B cell (primary cell): ENCODE data around the gene LHPP. TPM values are rescaled to one million over a fixed set of nuclear protein-coding genes. Genes with fewer than 3 reads are reported as not detected.

ENCODE experiments used
- ATAC-seq: fragments of 200-7000 bp; cut with Tn5 transposase; one replicate; pipeline ENCODE4 v1.10.0; 2021; ENCODE audit warnings: low read depth, mild to moderate bottlenecking, moderate number of reproducible peaks, moderate library complexity
- CTCF ChIA-PET: fragments of 350-600 bp; sonication (Branson Sonifier 250); formaldehyde crosslinking; loops from one replicate; lab custom pipeline; 2021; ENCODE audit warnings: antibody characterized with exemption, inconsistent platforms; lab: Charles Lee
- POLR2A ChIA-PET: fragments of 350-600 bp; sonication (Branson Sonifier 250); formaldehyde crosslinking; loops from one replicate; lab custom pipeline; 2021; ENCODE audit warnings: antibody characterized with exemption; lab: Charles Lee
- DNase-seq: peaks from one replicate; pipeline ENCODE4 v3.0.0; 2013
- H2AFZ ChIP-seq: 2 replicates; pipeline ENCODE4 v1.6.1; 2012; ENCODE audit warnings: mild to moderate bottlenecking, low read depth, low read length; ENCODE audit not compliant: insufficient read depth, poor library complexity, severe bottlenecking
- H3K27ac ChIP-seq, 2 donors: 1 replicate in 1 of 2; 2 replicates in 1 of 2; pipeline ENCODE4 v1.5.1; 2012 to 2013; ENCODE audit warnings: low read length in 2 of 2, mild to moderate bottlenecking in 2 of 2, moderate library complexity in 1 of 2
- H3K27me3 ChIP-seq, 4 experiments: fragments of 200-600 bp in 1 of 4; sonication (generic) in 1 of 4; replicated peaks in 1 of 4; 1 replicate in 2 of 4; 2 replicates in 2 of 4; pipeline versions ENCODE4 v1.6.1 to v1.7.0; 2013 to 2016; ENCODE audit warnings: low read length in 3 of 4, mild to moderate bottlenecking in 2 of 4, mixed read lengths in 1 of 4, moderate library complexity in 1 of 4; ENCODE audit not compliant: insufficient read depth in 4 of 4, control insufficient read depth in 3 of 4; ENCODE audit errors: control extremely low read depth in 1 of 4
- H3K36me3 ChIP-seq, 2 experiments: replicated peaks in 1 of 2; 1 replicate in 1 of 2; 2 replicates in 1 of 2; pipeline versions ENCODE4 v1.6.1 to v1.7.1; 2013; ENCODE audit warnings: low read length in 1 of 2; ENCODE audit not compliant: insufficient read depth in 2 of 2, control insufficient read depth in 1 of 2; ENCODE audit errors: control extremely low read depth in 1 of 2, extremely low read depth in 1 of 2
- H3K4me1 ChIP-seq, 2 donors: fragments of 200-600 bp in 1 of 2; sonication (generic) in 1 of 2; 1 replicate in 1 of 2; 2 replicates in 1 of 2; pipeline versions ENCODE4 v1.5.1 to v1.6.1; 2013 to 2017; ENCODE audit warnings: low read length in 2 of 2; ENCODE audit not compliant: control insufficient read depth in 2 of 2, insufficient read depth in 2 of 2
- H3K4me2 ChIP-seq: replicated peaks from 2 replicates; pipeline ENCODE3; 2012; ENCODE audit warnings: mild to moderate bottlenecking, low read depth, low read length; ENCODE audit not compliant: poor library complexity, severe bottlenecking
- H3K4me3 ChIP-seq, 5 experiments: fragments of 200-600 bp in 1 of 5; sonication (generic) in 1 of 5; 1 replicate in 3 of 5; 2 replicates in 2 of 5; pipeline versions ENCODE4 v1.5.1 to v1.7.0; 2011 to 2016; ENCODE audit warnings: low read length in 4 of 5, mild to moderate bottlenecking in 4 of 5, low read depth in 2 of 5, control low read depth in 1 of 5, moderate library complexity in 1 of 5; ENCODE audit not compliant: insufficient read depth in 1 of 5; ENCODE audit errors: control extremely low read depth in 1 of 5, extremely low read depth in 1 of 5
- H3K79me2 ChIP-seq: fragments of 200-600 bp; sonication (generic); one replicate; pipeline ENCODE4 v1.6.0; 2016; ENCODE audit warnings: low read length; ENCODE audit not compliant: control insufficient read depth, insufficient read depth
- H3K9ac ChIP-seq: fragments of 200-600 bp; sonication (generic); 2 replicates; pipeline ENCODE4 v1.6.1; 2017; ENCODE audit warnings: mild to moderate bottlenecking, low read length, moderate library complexity
- H3K9me3 ChIP-seq, 3 donors: one replicate each; pipeline versions ENCODE4 v1.6.1 to v1.7.1; 2013; ENCODE audit warnings: low read length in 2 of 3; ENCODE audit not compliant: control insufficient read depth in 2 of 3, insufficient read depth in 1 of 3; ENCODE audit errors: control extremely low read depth in 1 of 3
- H4K20me1 ChIP-seq: 2 replicates; pipeline ENCODE4 v1.6.0; 2012; ENCODE audit warnings: mild to moderate bottlenecking, low read length; ENCODE audit not compliant: insufficient read depth, control insufficient read depth, poor library complexity, severe bottlenecking
- H3K27ac Mint-ChIP-seq: one replicate; pipeline ENCODE4 v1.8.0; 2021; ENCODE audit warnings: mixed read lengths
- H3K27me3 Mint-ChIP-seq: one replicate; pipeline ENCODE4 v1.8.0; 2021; ENCODE audit warnings: mixed read lengths
- H3K4me1 Mint-ChIP-seq: one replicate; pipeline ENCODE4 v1.8.0; 2021; ENCODE audit warnings: mixed read lengths
- H3K4me3 Mint-ChIP-seq: one replicate; pipeline ENCODE4 v1.8.0; 2021; ENCODE audit warnings: mixed read lengths
- H3K9me3 Mint-ChIP-seq: one replicate; pipeline ENCODE4 v1.8.0; 2022; ENCODE audit warnings: mixed read lengths; ENCODE audit not compliant: insufficient read depth
- CTCF ChIP-seq: fragments of 200-600 bp; IDR thresholded peaks from one replicate; pipeline ENCODE4 v1.8.0; 2022; ENCODE audit warnings: antibody characterized with exemption, mild to moderate bottlenecking
- EZH2 ChIP-seq: IDR thresholded peaks from 2 replicates; pipeline ENCODE4 v1.6.1; 2012; ENCODE audit warnings: borderline replicate concordance, low read depth, mild to moderate bottlenecking, moderate library complexity, low read length; ENCODE audit not compliant: insufficient read depth, poor library complexity, severe bottlenecking
- WGBS: methylation state at CpG from one replicate; pipeline ENCODE4 v1.1.5; 2013; ENCODE audit warnings: missing lambda C conversion rate; ENCODE audit not compliant: insufficient coverage; 5-methylcytosine and 5-hydroxymethylcytosine counted together
- intact Hi-C: fragments of 100-400 bp; cut with micrococcal nuclease; formaldehyde crosslinking; loops from one replicate; pipeline ENCODE4 v1.10.0; 2022
- polyA plus RNA-seq: library from polyadenylated mRNA; depleted of rRNA; stranded (reverse); fragments of >200 nt; gene quantifications from 2 replicates; pipeline ENCODE4 v1.2.3, GENCODE V29; 2012
- total RNA-seq, 2 donors: library from RNA; stranded (reverse); fragments of 120-200 nt in 1 of 2; gene quantifications; 1 replicate in 1 of 2; 2 replicates in 1 of 2; pipeline versions ENCODE4 v1.2.3 to v1.2.4, GENCODE V29; 2013 to 2022

LHPP gene
- total and polyA plus RNA-seq, 2 donors (not counting 1 experiment from before 2014, with no cell fraction given) = 60.2 to 83.5 TPM

DNA sequence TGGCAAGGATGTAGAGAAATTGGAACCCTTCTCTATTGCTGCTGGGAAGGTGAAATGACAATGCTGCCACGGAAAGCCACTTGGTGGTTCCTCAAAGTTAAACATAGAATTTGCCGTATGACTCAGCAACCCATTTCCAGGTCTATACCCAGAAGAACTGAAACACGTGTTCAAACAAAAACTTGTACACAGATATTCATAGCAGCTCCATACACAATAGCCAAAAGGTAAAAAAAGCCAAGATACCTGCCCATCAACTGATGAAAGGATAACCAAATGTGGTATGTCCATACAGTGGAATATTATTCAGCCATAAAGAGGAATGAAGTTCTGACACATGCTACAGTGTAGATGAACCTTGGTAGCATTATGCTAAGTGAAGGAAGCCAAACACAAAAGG lies 39.1 kb downstream of the LHPP start:
- H3K4me2 ChIP-seq = no peak overlapping the region
- CTCF ChIA-PET = no interaction called here
- H3K9me3 ChIP-seq = peaks cover 0 to 4% (median 4%) of the 10 kb centered on the region in 3 donors
- no peak overlapping the region for H3K4me3 Mint-ChIP-seq
- no peak overlapping the region for H3K27ac ChIP-seq
- H3K4me1 Mint-ChIP-seq = no peaks in the 10 kb centered on the region
- TF ChIP-seq EZH2 (no peak), CTCF (no peak)
- ATAC-seq = no peak
- H3K27ac Mint-ChIP-seq = no peak overlapping the region
- H4K20me1 ChIP-seq = no peaks in the 10 kb centered on the region
- H3K9me3 Mint-ChIP-seq = peaks cover 10% of the 10 kb centered on the region
- no peak for DNase-seq
- intact Hi-C loops = no loop called here
- H3K36me3 ChIP-seq = peaks cover 0 to 14% of the 10 kb centered on the region in 2 experiments
- no peaks in the 10 kb centered on the region for H3K79me2 ChIP-seq
- no peaks in the 10 kb centered on the region for H3K27me3 ChIP-seq
- H3K27me3 Mint-ChIP-seq = no peaks in the 10 kb centered on the region
- no peaks in the 10 kb centered on the region for H3K4me1 ChIP-seq
- POLR2A ChIA-PET = no interaction called here
- H3K4me3 ChIP-seq = no peak overlapping the region
- H2AFZ ChIP-seq = no peak overlapping the region
- H3K9ac ChIP-seq = no peak overlapping the region
- no CpG with 5 or more reads among the region's 3 CpGs for WGBS

GRCh38 chr10:124504711-124505110 lies 43.1 kb downstream of the LHPP start:
- no peaks in the 10 kb centered on the region for H4K20me1 ChIP-seq
- no peaks in the 10 kb centered on the region for H3K79me2 ChIP-seq
- Mint-ChIP-seq H3K4me3 (no peak overlapping the region), H3K9me3 (peaks cover 10% of the 10 kb centered on the region), H3K27me3 (no peaks in the 10 kb centered on the region), H3K27ac (no peak overlapping the region), H3K4me1 (no peaks in the 10 kb centered on the region)
- no peaks in the 10 kb centered on the region for H3K4me1 ChIP-seq
- peaks cover 0 to 4% (median 4%) of the 10 kb centered on the region in 3 donors for H3K9me3 ChIP-seq
- H3K36me3 ChIP-seq = peaks cover 0 to 12% of the 10 kb centered on the region in 2 experiments
- H3K27me3 ChIP-seq = no peaks in the 10 kb centered on the region
- H2AFZ ChIP-seq = no peak overlapping the region
- intact Hi-C loops = no loop called here
- H3K4me2 ChIP-seq = no peak overlapping the region
- ATAC-seq (no peak), DNase-seq (no peak)
- WGBS = 99% methylated on average over 10 of the region's 11 CpGs
- no peak overlapping the region for H3K27ac ChIP-seq
- H3K4me3 ChIP-seq = no peak overlapping the region
- TF ChIP-seq EZH2 = no peak
- no peak for TF ChIP-seq CTCF
- no peak overlapping the region for H3K9ac ChIP-seq
- POLR2A ChIA-PET = interaction anchor here (0.7 kb wide), 1 partner anchor 44 kb away, joined by 4 read pairs; no protein-coding TSS in a partner anchor
- CTCF ChIA-PET = no interaction called here
